ENCODE results near the gene ME2.

DNA sequence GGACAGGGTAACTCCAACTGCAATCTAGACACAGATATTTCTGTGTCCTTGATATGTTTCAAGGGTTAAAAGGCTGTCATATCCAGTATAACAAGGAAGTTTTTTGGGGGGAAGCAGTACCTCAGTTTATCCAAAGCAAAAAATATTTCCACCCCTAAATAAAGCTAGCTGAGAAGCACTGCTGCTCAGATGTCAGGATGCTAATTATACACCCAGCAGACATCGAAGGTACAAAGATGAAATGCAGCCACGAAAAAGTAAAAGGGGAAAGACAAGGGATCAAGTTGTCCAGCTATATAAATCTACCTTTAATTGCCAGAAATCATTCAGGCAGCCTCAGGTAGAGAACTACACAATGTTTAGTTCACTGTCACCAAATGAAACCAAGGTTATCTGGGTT, 115.1 kb downstream of the ME2 start:
- TF ChIP-seq EZH2phosphoT487 (IDR thresholded peaks at IDR 0.05; ENCODE audit: borderline replicate concordance, low read depth, low read length): no peak
- TF ChIP-seq, protein P1, sequence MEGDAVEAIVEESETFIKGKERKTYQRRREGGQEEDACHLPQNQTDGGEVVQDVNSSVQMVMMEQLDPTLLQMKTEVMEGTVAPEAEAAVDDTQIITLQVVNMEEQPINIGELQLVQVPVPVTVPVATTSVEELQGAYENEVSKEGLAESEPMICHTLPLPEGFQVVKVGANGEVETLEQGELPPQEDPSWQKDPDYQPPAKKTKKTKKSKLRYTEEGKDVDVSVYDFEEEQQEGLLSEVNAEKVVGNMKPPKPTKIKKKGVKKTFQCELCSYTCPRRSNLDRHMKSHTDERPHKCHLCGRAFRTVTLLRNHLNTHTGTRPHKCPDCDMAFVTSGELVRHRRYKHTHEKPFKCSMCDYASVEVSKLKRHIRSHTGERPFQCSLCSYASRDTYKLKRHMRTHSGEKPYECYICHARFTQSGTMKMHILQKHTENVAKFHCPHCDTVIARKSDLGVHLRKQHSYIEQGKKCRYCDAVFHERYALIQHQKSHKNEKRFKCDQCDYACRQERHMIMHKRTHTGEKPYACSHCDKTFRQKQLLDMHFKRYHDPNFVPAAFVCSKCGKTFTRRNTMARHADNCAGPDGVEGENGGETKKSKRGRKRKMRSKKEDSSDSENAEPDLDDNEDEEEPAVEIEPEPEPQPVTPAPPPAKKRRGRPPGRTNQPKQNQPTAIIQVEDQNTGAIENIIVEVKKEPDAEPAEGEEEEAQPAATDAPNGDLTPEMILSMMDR (conservative IDR thresholded peaks at IDR 0.05; ENCODE audit: low read length): no peak

All from OCI-LY7 (cell line).